ENCODE results near the gene GMCL2.

GMCL2 gene

DNA sequence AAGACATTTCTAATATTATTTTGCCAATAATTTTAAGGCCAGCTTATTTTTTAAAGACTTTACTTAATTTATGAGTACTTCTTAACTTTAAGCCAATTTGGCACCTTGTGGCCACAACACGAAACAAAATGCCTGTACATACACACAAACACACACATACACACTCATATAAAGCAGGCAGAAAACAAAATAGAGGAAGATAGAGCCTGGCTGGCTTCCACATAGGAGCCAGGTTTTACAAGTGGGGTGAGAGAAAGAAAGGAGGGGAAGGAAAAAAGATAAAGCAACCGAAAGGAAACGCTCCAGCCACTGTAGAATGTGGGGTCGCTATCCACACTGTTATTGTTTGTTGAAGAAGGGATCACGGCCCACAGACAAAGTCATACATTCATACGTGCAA, 10.4 kb downstream of the GMCL2 start:
- no peak for DNase-seq

DNA sequence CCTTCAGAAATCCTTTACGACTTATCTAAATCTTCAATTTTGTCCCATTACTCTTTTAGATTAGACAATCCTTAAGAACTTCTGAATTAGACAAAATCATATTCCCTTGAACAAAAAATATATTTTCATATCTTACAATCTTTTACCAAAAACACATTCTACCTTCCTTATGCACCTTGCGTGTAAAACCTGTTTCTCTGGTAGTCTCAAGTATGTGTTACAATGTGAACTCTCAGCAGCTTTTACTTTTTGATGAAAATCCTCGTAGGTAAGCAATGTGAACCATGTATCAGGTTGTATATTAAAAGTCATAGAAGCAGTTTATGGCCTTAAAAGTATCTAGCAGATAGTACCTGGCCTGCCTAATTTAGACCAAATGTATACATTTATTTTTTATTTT, 12.7 kb downstream of the GMCL2 start:
- DNase-seq = no peak

GRCh38 chr5:178170455-178170854, 16.7 kb downstream of the GMCL2 start:
- DNase-seq = no peak

DNA sequence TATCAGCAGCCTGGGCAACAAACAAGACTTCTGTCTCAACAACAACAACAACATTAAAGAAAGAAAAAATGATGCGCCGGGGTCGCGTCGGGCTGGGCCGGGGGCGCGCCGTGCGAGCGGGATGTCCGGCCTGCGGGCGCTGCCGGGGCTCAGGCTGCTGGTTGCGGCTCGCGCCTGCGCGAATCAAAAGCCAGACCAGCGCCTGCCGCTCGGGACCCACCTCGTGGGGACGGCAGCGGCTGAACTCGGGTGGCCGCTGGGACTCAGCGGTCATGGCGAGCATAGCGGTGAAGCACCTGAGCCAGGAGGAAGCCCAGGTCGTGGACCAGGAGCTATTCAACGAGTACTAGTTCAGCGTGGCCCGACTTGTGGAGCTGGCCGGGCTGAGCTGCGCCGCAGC, 21.6 kb downstream of the GMCL2 start:
- DNase-seq = no peak

GRCh38 chr5:178163772-178164735, 23.1 kb downstream of the GMCL2 start:
- peak; percentile 83 to 91 (median 90) for DNase-seq

- no peak for DNase-seq
Measured at GRCh38 chr5:178162481-178162880, 24.7 kb downstream of the GMCL2 start.

- DNase-seq = no peak
Measured at GRCh38 chr5:178160176-178160575, 27.0 kb downstream of the GMCL2 start.

DNA sequence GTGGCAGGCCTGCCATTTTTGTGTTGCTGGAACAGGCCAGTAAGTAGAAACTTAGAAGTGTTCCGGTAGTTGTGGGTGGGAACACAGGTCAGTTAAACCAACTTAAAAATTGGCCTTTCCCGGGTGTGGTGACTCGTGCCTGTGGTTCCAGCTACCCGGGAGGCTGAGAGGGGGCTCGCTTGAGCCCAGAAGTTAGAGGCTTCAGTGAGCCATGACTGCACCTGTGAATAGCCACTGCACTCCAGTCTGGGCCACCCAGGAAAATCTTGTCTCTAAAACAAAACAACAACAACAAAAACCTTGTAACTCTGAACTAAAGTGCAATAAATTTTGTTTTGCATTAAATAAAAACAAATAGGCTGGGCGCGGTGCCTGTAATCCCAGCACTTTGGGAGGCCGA, 32.1 kb downstream of the GMCL2 start:
- no peak for DNase-seq

- DNase-seq = peak; percentile 99 to 100 (median 99)
Measured at GRCh38 chr5:178153530-178154340, 33.4 kb downstream of the GMCL2 start, which contains the start of gene NHP2. Gene NHP2 (minus strand): TSS chr5:178153885. CDS start chr5:178153817, 68 bp downstream.

DNA sequence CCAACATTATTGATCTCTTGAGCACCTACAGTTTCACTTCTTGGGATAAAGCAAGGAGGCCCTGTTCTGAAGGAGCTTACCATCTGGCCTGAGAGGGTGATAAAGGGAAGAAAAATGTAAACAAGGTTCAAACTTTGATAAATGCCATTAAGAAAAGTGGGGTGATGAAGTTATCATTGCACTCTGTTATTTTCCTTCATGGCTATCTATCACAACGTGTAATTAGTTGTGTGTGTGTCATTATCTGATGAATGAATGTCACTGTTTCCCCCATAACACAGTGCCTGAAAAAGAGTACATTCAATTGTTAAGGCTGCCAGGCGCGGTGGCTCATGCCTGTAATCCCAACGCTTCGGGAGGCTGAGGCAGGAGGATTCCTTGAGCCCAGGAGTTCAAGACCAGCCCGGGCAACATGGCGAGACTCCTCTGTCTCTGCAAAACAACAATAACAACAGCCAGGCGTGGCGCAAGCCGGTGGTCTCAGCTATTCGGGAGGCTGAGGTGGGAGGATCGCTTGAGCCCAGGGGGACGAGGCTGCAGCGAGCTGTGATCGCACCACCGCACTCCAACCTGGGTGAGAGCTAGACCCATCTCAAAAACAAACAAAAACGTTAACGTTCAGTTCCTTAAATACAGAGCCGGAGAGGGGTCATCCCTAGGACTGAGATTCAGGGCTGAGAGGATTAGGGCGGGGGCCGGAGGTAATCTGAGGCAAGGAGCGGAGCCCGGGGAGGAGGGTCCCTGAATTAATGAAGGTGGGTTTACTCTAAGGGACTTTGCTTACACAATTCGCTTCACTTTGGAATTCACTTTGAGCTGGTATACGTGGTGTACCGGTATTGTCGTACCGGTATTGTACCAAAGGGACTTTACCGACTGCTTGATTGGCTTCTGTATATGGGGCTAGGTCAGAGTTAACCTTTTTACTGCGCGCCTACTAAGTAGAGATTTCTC, 34.4 kb downstream of the GMCL2 start:
- no peak for DNase-seq

- no peak for DNase-seq
Measured at GRCh38 chr5:178150977-178151734, 36.0 kb downstream of the GMCL2 start.

- no peak for DNase-seq
Measured at GRCh38 chr5:178149199-178149932, 37.8 kb downstream of the GMCL2 start.

- DNase-seq = no peak
Measured at GRCh38 chr5:178147406-178147805, 39.8 kb downstream of the GMCL2 start.

GRCh38 chr5:178145965-178146820, 41.0 kb downstream of the GMCL2 start:
- peak; percentile 52 to 71 (median 60) for DNase-seq

GRCh38 chr5:178143901-178144300, 43.3 kb downstream of the GMCL2 start:
- DNase-seq = no peak

DNA sequence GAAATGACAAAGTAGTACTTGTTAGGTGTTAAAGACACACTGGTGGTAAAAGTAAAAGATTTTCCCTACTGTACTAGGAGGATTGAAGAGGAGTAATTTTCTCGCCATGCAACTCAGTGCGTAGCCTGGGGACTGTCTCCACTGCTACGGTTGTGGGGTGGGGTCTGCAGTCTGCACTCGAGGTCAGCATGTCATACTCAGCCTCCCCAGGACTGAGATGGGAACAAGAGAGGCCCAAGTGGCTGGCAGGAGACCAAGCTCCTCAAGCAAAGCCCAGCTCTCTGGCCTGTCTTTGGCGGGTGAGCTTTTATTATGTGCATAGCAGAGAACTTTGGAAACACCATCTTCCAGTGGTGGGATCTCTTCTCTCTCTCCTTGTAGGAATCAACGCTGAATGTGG, 43.9 kb downstream of the GMCL2 start:
- DNase-seq = no peak

DNA sequence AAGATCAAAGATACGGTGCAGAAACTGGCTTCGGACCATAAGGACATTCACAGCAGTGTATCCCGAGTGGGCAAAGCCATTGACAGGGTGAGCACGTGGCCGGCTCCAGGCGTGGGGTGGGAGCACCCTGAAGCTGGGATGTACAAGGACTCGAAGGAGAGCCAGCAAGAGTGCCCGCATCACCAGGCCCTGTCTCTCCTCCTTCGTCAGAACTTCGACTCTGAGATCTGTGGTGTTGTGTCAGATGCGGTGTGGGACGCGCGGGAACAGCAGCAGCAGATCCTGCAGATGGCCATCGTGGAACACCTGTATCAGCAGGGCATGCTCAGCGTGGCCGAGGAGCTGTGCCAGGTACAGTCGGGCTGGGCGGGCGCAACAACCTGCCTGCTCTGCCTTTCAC, 44.5 kb downstream of the GMCL2 start:
- DNase-seq = no peak

DNA sequence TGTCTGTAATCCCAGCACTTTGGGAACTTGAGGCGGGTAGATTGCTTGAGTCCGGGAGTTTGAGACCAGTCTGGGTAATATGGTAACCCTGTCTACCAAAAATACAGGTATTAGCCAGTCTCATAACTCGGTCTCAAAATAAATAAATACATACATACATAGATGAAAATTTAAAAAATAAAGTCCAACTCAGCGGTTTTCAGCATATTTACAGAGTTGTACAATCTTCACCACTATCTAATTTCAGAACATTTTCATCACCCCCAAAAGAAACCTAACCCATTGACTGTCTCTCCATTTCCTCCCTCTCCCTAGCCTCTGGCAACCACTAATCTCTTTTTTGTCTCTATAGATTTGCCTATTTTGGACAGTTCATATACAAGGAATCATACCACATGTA, 45.6 kb downstream of the GMCL2 start:
- DNase-seq = no peak

DNA sequence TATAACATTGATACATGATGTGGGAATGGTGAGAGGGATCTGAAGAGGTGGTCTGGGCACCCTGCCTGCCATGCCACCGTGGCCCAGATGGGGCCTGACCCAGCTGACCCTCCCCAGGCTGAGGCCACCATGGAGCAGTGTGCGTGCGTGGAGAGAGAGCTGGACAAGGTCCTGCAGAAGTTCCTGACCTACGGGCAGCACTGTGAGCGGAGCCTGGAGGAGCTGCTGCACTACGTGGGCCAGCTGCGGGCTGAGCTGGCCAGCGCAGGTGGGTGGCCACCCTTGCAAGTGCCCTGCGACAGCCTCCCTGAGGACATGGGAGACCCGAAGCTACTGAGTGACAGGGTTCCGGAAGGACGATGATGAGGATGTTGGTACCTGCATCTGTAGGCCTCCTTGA, 49.2 kb downstream of the GMCL2 start:
- DNase-seq = no peak

DNA sequence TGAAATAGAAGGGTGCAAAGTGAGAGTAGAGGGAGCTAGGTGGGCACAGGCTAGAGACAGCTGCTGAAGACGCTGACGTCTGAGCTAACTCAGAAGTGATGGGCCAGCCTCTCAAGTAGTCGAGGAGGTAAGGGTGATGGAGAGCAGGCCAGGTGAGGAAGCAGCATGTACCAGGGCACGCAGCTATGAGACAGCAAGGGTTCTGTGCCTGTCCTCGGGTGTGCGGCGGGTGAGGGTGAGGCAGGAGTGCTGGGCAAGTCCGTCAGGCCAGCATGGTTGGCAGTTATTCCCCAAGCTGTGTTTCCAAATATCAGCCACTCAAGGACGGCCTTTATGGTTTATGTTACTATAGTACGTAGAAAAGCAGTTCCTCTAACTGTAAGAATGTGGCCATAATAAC, 50.2 kb downstream of the GMCL2 start:
- DNase-seq = no peak
